Right lung (tissue), 5 donors: ENCODE measurements around the gene DNAI7. TPM values are rescaled to one million over a fixed set of nuclear protein-coding genes. Genes with fewer than 3 reads are reported as not detected.

ENCODE experiments used
- polyA plus RNA-seq, 5 donors: library from polyadenylated mRNA; unstranded; fragments of 120-200 nt; gene quantifications; one replicate each; pipeline versions ENCODE4 v1.2.1 to v1.2.3, GENCODE V29; 2013; ENCODE audit warnings: inconsistent platforms in 1 of 5, low replicate concordance in 1 of 5; ENCODE audit not compliant: insufficient read length in 5 of 5, insufficient read depth in 1 of 5

DNAI7 gene
- polyA plus RNA-seq, 5 donors: 3.6 to 8.0 (median 5.3) TPM

Other genes with a start within 250 kb of the DNAI7 start
- 10 to 100 TPM; 18.7 to 38.1 (median 32.4) TPM for gene BCAT1, start 246.1 kb downstream of the DNAI7 start, polyA plus RNA-seq
- 10 to 100 TPM; 23.1 to 33.5 (median 28.1) TPM for gene ETFRF1, start 77 bp upstream of the DNAI7 start, polyA plus RNA-seq
- 10 to 100 TPM; 21.6 to 42.9 (median 31.8) TPM for gene KRAS, start 55.8 kb upstream of the DNAI7 start, polyA plus RNA-seq